GM12872 (cell line): ENCODE results near the gene ANKFN1.

Experiments
- TF ChIP-seq, protein P1 (sequence below): IDR thresholded peaks from 3 replicates; pipeline ENCODE4 v1.5.1; 2011; ENCODE audit warnings: low read depth, mild to moderate bottlenecking, low read length, moderate library complexity; ENCODE audit not compliant: insufficient read depth

Gene ANKFN1

GRCh38 chr17:56186222-56186786, 33.0 kb downstream of the ANKFN1 start:
- TF ChIP-seq, protein P1, sequence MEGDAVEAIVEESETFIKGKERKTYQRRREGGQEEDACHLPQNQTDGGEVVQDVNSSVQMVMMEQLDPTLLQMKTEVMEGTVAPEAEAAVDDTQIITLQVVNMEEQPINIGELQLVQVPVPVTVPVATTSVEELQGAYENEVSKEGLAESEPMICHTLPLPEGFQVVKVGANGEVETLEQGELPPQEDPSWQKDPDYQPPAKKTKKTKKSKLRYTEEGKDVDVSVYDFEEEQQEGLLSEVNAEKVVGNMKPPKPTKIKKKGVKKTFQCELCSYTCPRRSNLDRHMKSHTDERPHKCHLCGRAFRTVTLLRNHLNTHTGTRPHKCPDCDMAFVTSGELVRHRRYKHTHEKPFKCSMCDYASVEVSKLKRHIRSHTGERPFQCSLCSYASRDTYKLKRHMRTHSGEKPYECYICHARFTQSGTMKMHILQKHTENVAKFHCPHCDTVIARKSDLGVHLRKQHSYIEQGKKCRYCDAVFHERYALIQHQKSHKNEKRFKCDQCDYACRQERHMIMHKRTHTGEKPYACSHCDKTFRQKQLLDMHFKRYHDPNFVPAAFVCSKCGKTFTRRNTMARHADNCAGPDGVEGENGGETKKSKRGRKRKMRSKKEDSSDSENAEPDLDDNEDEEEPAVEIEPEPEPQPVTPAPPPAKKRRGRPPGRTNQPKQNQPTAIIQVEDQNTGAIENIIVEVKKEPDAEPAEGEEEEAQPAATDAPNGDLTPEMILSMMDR = no peak

DNA sequence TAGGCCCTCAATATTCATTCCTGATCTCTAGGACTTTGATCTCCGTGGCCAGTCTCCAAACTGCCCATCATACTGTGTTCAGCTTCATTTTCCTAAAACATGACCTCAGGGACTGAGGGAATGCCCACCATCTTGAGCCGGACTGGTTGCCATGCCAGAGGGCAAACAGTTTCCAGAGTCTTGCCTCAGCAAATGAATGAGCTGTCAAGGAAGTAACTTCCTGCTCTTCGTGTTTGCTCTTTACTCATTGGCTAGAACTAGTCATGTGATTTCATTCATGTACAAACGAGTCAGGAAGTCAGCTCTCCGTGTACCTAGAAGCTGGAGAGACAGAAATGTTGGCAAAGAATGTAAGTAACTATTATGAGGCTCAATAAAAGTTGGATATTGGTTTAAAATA, 50.2 kb downstream of the ANKFN1 start:
- TF ChIP-seq, protein P1 = no peak

GRCh38 chr17:56206351-56206750, 53.1 kb downstream of the ANKFN1 start:
- TF ChIP-seq, protein P1 = no peak

DNA sequence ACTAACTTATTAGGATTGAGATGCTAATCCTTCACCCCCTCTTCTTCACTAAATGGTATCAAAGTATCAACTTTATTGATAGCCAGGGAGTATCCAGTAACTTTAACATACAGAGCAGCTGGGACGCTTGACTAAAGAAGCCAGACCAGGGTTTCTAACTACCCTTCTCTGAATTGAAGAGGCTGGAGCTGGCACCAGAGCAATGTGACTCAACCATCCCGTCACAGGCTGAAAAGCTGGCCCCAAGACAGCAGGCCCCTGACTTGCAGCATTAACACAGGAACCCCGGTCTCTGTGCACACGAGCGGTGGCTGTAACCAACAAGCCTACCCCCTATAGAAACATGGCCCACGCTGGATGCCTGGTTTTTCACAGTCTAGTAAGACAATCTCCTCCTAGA, 59.8 kb downstream of the ANKFN1 start:
- TF ChIP-seq, protein P1 = no peak

DNA sequence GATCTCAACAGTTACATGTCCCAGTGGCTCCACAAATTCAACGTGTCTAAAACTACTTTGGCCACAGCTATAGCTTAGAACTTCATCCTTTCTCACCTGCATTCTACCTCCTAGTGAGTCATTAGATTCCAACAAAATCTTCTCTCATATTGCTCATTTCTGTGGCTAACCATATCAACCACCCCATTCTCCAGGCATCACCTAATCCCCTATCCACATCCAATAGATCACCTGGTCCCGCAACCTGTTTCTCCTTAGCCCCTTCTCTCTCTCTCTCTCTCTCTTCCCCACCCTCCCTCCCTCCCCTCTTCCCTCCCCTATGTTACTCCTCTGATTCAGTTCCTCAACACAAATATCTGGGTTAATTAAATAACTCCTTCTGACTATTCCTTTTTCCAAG, 64.6 kb downstream of the ANKFN1 start:
- TF ChIP-seq, protein P1 = no peak

DNA sequence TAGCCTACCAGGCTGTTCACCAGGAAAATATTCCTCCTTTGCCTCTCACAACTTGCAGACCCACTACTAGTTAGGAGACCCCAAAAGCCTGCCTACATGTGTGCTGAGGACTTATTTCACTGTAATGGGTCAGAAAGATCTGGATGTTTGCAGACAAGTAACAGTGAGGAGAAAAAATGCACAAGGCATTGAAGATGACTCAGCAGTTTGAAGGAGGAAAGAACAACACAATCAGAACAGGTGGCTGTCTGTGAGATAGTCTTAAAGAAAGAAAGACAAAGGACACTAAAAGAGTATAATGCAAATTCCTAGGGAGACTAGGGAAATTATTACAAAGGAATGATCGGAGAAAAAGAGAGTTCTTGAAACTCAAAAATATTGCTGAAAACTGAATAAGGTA, 69.0 kb downstream of the ANKFN1 start:
- TF ChIP-seq, protein P1 = no peak

DNA sequence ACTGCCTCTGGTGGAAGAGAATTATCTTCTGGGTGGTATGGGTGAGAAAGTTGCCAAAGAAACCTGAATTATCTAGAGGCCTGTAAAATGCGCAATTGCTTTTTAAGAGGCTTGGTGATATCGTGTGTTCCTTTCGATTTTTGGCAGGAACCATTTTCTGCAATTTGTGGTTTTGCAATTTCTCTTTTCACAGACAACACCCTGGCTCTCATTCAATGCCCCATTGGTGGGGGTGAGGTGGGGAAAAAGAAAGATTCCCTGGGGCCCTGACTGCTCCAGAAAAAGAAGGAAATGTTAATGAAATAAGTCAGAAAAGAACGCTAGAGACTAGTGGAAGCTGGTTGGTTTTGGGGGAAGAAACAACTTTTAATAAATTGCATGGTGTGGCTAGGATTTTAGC, 77.4 kb downstream of the ANKFN1 start:
- TF ChIP-seq, protein P1 = no peak
